Ovary (tissue), 9 donors: ENCODE data around the gene MYL5. TPM values are rescaled to one million over a fixed set of nuclear protein-coding genes. Genes with fewer than 3 reads are reported as not detected.
A peak's percentile ranks its signal among the peaks of the same experiment; 100 is the strongest.

Experiments used
- DNase-seq, 5 donors: peaks; one replicate each; pipeline ENCODE4 v3.0.0-alpha.2; 2019 to 2020
- H3K27ac ChIP-seq, 2 donors: fragments of 200-600 bp; one replicate each; pipeline versions ENCODE4 v1.5.1 to v1.8.0; 2019 to 2022
- H3K27me3 ChIP-seq: fragments of 200-600 bp; one replicate; pipeline ENCODE4 v1.8.0; 2022
- H3K36me3 ChIP-seq: fragments of 200-600 bp; sonication (generic); one replicate; pipeline ENCODE4 v1.5.1; 2019
- H3K4me1 ChIP-seq: one replicate; pipeline ENCODE4 v1.8.1; 2013; ENCODE audit warnings: mild to moderate bottlenecking, moderate library complexity; ENCODE audit not compliant: insufficient read depth
- H3K4me3 ChIP-seq: fragments of 200-600 bp; sonication (generic); one replicate; pipeline ENCODE4 v1.5.1; 2017
- H3K9me3 ChIP-seq, 2 donors: fragments of 200-600 bp in 1 of 2; sonication (generic) in 1 of 2; one replicate each; pipeline versions ENCODE4 v1.5.1 to v1.8.1; 2013 to 2019; ENCODE audit warnings: mild to moderate bottlenecking in 1 of 2, moderate library complexity in 1 of 2
- CTCF ChIP-seq, 3 donors: fragments of 450-650 bp in 2 of 3; fragments of 200-600 bp in 1 of 3; IDR thresholded peaks; one replicate each; pipeline versions ENCODE4 v1.5.1 to v1.8.0; 2016 to 2022; ENCODE audit warnings: antibody characterized with exemption in 3 of 3, mild to moderate bottlenecking in 1 of 3
- EP300 ChIP-seq: sonication (generic); formaldehyde crosslinking; IDR thresholded peaks from one replicate; pipeline ENCODE4 v1.6.1; 2017; ENCODE audit warnings: antibody characterized with exemption
- POLR2A ChIP-seq: fragments of 450-650 bp; IDR thresholded peaks from one replicate; pipeline ENCODE4 v1.6.1; 2017; ENCODE audit warnings: antibody characterized with exemption, mild to moderate bottlenecking, moderate library complexity
- WGBS, 3 donors: extraction: QIAGEN DNeasy Blood & Tissue Kit in 1 of 3; methylation state at CpG; one replicate each; pipeline versions ENCODE4 v1.1.5 to v1.1.7; 2013 to 2017; 5-methylcytosine and 5-hydroxymethylcytosine counted together
- intact Hi-C, 4 donors: fragments of 100-400 bp; cut with DNase I; formaldehyde crosslinking; loops; one replicate each; pipeline versions ENCODE4 v1.11.0 to v1.15.1; 2022 to 2023
- polyA plus RNA-seq, 2 donors: library from polyadenylated mRNA; stranded (reverse); fragments of 200-250 nt in 1 of 2; fragments of 350-450 nt in 1 of 2; fragmentation: Illumina TruSeq in 1 of 2; extraction: RNeasy Lipid Tissue Mini Kit (QIAGEN cat#74804) in 1 of 2; gene quantifications; one replicate each; pipeline ENCODE4 v1.2.3, GENCODE V29; 2013 to 2014
- total RNA-seq, 7 donors: library from RNA; depleted of rRNA in 2 of 7; stranded (reverse); fragments of >200 nt in 2 of 7; fragmentation: NEBNext Ultra II Directional in 3 of 7; extraction: Animal tissue kit (Norgen Biotek cat#: 25700) in 3 of 7; gene quantifications; one replicate each; pipeline versions ENCODE4 v1.1.0 to v1.2.4, GENCODE V29; 2016 to 2023
- donor health status: DM: no; HTN: no; CAD: no; lungs with moderate emphysema.
- donor health status: DM: no; HTN: no; CAD: no.
- donor health status: Bipolar disorder and iron deficiency.
- donor health status: DM: yes; HTN: yes; CAD: no.
- donor health status: DM: no; HTN: no; CAD: no.
- donor health status: DM: yes; HTN: yes; CAD: no.

Gene MYL5
- total and polyA plus RNA-seq, 9 donors, result 4.0 to 18.3 (median 9.3) TPM

GRCh38 chr4:699816-700580, 25.7 kb downstream of the MYL5 start:
- no peak for TF ChIP-seq EP300
- H3K36me3 ChIP-seq, result no peaks in the 10 kb centered on the region
- H3K4me1 ChIP-seq, result no peaks in the 10 kb centered on the region
- H3K9me3 ChIP-seq, result no peaks in the 10 kb centered on the region
- 67 to 77% (median 73%) methylated on average over 27 of the region's 27 CpGs for WGBS, 3 donors
- no peak overlapping the region for H3K4me3 ChIP-seq
- no peaks in the 10 kb centered on the region for H3K27me3 ChIP-seq
- intact Hi-C loops, result no loop called here
- no peak for DNase-seq
- H3K27ac ChIP-seq, result no peak overlapping the region

- no peaks in the 10 kb centered on the region for H3K27me3 ChIP-seq
- no peaks in the 10 kb centered on the region for H3K36me3 ChIP-seq
- H3K4me3 ChIP-seq, result no peak overlapping the region
- no peak overlapping the region for H3K27ac ChIP-seq
- no peak for DNase-seq
- intact Hi-C loops, result no loop called here
- H3K4me1 ChIP-seq, result no peaks in the 10 kb centered on the region
- TF ChIP-seq CTCF (IDR thresholded peaks at IDR 0.05) (no peak), POLR2A (no peak), EP300 (no peak)
- 29 to 47% (median 37%) methylated on average over 16 of the region's 16 CpGs for WGBS, 3 donors
- H3K9me3 ChIP-seq, result no peaks in the 10 kb centered on the region
These were observed 26.4 kb downstream of the MYL5 start for GRCh38 chr4:700587-701264.

- intact Hi-C loops, result no loop called here
- no peaks in the 10 kb centered on the region for H3K36me3 ChIP-seq
- peaks cover 9% of the 10 kb centered on the region for H3K4me1 ChIP-seq
- H3K4me3 ChIP-seq, result no peak overlapping the region
- WGBS, 3 donors, result 69 to 83% (median 75%) methylated on average over 7 of the region's 7 CpGs
- no peak for DNase-seq
- H3K27me3 ChIP-seq, result no peaks in the 10 kb centered on the region
- TF ChIP-seq EP300 (no peak), CTCF (IDR thresholded peaks at IDR 0.05) (no peak), POLR2A (no peak)
- H3K9me3 ChIP-seq, result no peaks in the 10 kb centered on the region
- no peak overlapping the region for H3K27ac ChIP-seq
These were observed 28.3 kb downstream of the MYL5 start for GRCh38 chr4:702618-703048.

- intact Hi-C loops, result no loop called here
- peak in 3 of 5 donors; percentile 36 to 48 (median 45) for DNase-seq
- Histone ChIP-seq H3K4me1 (peaks cover 16% of the 10 kb centered on the region), H3K4me3 (no peak overlapping the region), H3K27me3 (no peaks in the 10 kb centered on the region), H3K36me3 (no peaks in the 10 kb centered on the region), H3K9me3 (no peaks in the 10 kb centered on the region), H3K27ac (no peak overlapping the region)
- WGBS, 3 donors, result 79 to 83% (median 82%) methylated on average over 10 of the region's 10 CpGs
- TF ChIP-seq EP300 (no peak), POLR2A (no peak), CTCF (IDR thresholded peaks at IDR 0.05) (no peak)
These were observed 29.2 kb downstream of the MYL5 start for GRCh38 chr4:703336-704197.
